ENCODE measurements around the gene LRP5.

LRP5 gene

DNA sequence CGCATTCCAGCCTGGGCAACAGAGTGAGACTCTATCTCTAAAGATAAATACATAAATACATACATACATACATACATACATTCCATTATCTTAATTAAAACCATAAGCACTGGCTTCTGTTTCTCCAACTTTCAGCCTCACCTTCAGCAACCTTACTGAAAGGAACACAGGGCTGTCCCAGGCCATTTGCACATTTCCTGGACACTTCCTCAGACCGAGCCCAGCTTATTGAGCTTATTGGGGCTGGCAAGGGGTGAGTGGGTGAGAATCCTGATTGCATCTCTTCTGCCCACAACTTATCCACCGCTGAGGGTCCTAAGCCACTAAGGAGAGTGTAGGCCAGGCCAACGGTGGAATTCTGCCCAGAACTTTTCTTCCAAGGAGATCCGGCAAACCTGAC is 16.5 kb upstream of the LRP5 start:
- TF ChIP-seq CTCF (IDR thresholded peaks at IDR 0.05; ENCODE audit: low read depth, low read length, missing control alignments): no peak
- DNase-seq (ENCODE audit: extremely low read depth, low read depth): no peak
- no peak overlapping the region for H3K4me3 ChIP-seq (replicated peaks; ENCODE audit: low read depth, low read length)

DNA sequence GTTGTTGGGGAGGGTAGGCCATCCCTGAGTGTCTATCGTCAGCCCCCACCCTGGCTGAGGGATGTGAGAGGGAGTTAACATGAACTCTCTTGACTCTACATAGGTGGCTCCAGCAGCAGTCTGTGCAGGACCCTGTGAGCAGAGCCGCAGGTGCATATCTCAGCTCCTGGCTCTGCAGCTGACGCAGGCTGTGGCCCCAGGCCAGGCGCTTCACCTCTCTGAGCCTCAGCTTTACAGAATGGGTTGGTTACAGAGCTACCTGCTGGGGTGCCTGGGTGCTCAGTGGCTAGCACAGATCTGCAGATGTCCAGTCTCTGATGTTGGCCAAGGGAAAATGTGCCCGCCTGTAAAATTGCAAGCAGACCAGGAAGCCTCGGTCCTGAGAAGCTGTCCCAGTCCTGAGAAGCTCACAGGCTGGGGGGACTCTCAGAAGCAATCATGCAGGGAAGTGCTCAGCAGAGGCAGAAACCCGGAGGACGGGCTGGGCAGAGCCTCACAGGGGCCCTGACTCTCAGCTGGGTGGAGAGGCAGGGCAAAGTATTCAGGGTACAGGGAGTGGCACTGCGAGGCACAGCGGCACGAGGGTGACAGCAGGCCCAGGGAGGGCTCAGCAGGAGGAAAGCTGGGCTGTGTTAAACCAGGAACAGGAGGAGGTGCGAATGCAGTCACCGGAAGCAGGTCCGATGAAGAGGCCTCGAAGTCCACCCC is 15.9 kb upstream of the LRP5 start:
- DNase-seq (ENCODE audit: extremely low read depth, low read depth): no peak
- H3K4me3 ChIP-seq (replicated peaks; ENCODE audit: low read depth, low read length): no peak overlapping the region
- no peak for TF ChIP-seq CTCF (IDR thresholded peaks at IDR 0.05; ENCODE audit: low read depth, low read length, missing control alignments)

- H3K4me3 ChIP-seq (replicated peaks; ENCODE audit: low read depth, low read length): no peak overlapping the region
- no peak for DNase-seq (ENCODE audit: extremely low read depth, low read depth)
- TF ChIP-seq CTCF (IDR thresholded peaks at IDR 0.05; ENCODE audit: low read depth, low read length, missing control alignments): no peak
Measured at GRCh38 chr11:68297052-68297378, 15.4 kb upstream of the LRP5 start.

- TF ChIP-seq CTCF (IDR thresholded peaks at IDR 0.05; ENCODE audit: low read depth, low read length, missing control alignments): no peak
- no peak for DNase-seq (ENCODE audit: extremely low read depth, low read depth)
- H3K4me3 ChIP-seq (replicated peaks; ENCODE audit: low read depth, low read length): no peak overlapping the region
Measured at GRCh38 chr11:68297494-68297811, 14.9 kb upstream of the LRP5 start.

GRCh38 chr11:68297812-68298658 is 14.4 kb upstream of the LRP5 start:
- DNase-seq (ENCODE audit: extremely low read depth, low read depth): peak; percentile 20

More at GRCh38 chr11:68297812-68298658, 14.4 kb upstream of the LRP5 start:
- TF ChIP-seq CTCF (IDR thresholded peaks at IDR 0.05; ENCODE audit: low read depth, low read length, missing control alignments): peak; percentile 97
- H3K4me3 ChIP-seq (replicated peaks; ENCODE audit: low read depth, low read length): no peak overlapping the region
